DND-41 (cell line): ENCODE data around the gene POLR3A.
"Not testable (repeated sequence)": the region's sequence is repeated elsewhere in the genome, so short reads cannot be mapped to it uniquely, and the experiment has no call there.

ENCODE experiments used
- ATAC-seq: fragments of 200-7000 bp; cut with Tn5 transposase; 3 replicates; pipeline ENCODE4 v1.9.1; 2021; ENCODE audit warnings: low read depth; ENCODE audit not compliant: insufficient read depth
- DNase-seq: peaks from one replicate; pipeline ENCODE4 v3.0.0-alpha.2; 2020
- H2AFZ ChIP-seq: 2 replicates; pipeline ENCODE4 v1.6.0; 2012; ENCODE audit warnings: low read depth, low read length
- H3K27ac ChIP-seq: 2 replicates; pipeline ENCODE4 v1.5.1; 2012; ENCODE audit warnings: low read length, inconsistent platforms
- H3K27me3 ChIP-seq: fragments of 200-600 bp; sonication (generic); 2 replicates; pipeline ENCODE4 v1.6.0; 2012; ENCODE audit warnings: low read length, mild to moderate bottlenecking, inconsistent platforms; ENCODE audit not compliant: insufficient read depth, poor library complexity
- H3K36me3 ChIP-seq: 2 replicates; pipeline ENCODE4 v1.5.1; 2012; ENCODE audit warnings: low read length, inconsistent platforms; ENCODE audit not compliant: insufficient read depth
- H3K4me1 ChIP-seq: 2 replicates; pipeline ENCODE4 v1.5.1; 2012; ENCODE audit warnings: mild to moderate bottlenecking, low read length; ENCODE audit not compliant: insufficient read depth
- H3K4me2 ChIP-seq: 2 replicates; pipeline ENCODE4 v1.6.0; 2012; ENCODE audit warnings: mild to moderate bottlenecking, moderate library complexity, low read length, inconsistent platforms; ENCODE audit not compliant: insufficient read depth
- H3K4me3 ChIP-seq, 2 experiments: fragments of 200-600 bp in 1 of 2; shearing (Covaris generic) in 1 of 2; 2 replicates each; pipeline ENCODE4 v1.5.1; 2012 to 2016; ENCODE audit warnings: inconsistent platforms in 2 of 2, low read length in 2 of 2, mild to moderate bottlenecking in 2 of 2, low read depth in 1 of 2, moderate library complexity in 1 of 2
- H3K79me2 ChIP-seq: 2 replicates; pipeline ENCODE4 v1.6.0; 2012; ENCODE audit warnings: low read length, inconsistent platforms; ENCODE audit not compliant: insufficient read depth
- H3K9ac ChIP-seq: 2 replicates; pipeline ENCODE4 v1.6.0; 2012; ENCODE audit warnings: low read depth, mild to moderate bottlenecking, inconsistent platforms, low read length, moderate library complexity
- H3K9me3 ChIP-seq: 2 replicates; pipeline ENCODE4 v1.5.1; 2012; ENCODE audit warnings: low read length, moderate library complexity, mild to moderate bottlenecking, inconsistent platforms; ENCODE audit not compliant: insufficient read depth, severe bottlenecking
- H4K20me1 ChIP-seq: 2 replicates; pipeline ENCODE4 v1.6.0; 2012; ENCODE audit warnings: low read length; ENCODE audit not compliant: insufficient read depth
- EZH2 ChIP-seq: IDR thresholded peaks from 3 replicates; pipeline ENCODE4 v1.6.1; 2012; ENCODE audit warnings: borderline replicate concordance, low read depth, mild to moderate bottlenecking, moderate library complexity, low read length, inconsistent platforms; ENCODE audit not compliant: severe bottlenecking
- TF ChIP-seq, protein P1 (sequence below): IDR thresholded peaks from 2 replicates; pipeline ENCODE4 v1.5.1; 2012; ENCODE audit warnings: borderline replicate concordance, low read length, moderate library complexity, mild to moderate bottlenecking; ENCODE audit not compliant: poor library complexity, severe bottlenecking; ENCODE audit errors: extremely low read depth

Gene POLR3A

DNA sequence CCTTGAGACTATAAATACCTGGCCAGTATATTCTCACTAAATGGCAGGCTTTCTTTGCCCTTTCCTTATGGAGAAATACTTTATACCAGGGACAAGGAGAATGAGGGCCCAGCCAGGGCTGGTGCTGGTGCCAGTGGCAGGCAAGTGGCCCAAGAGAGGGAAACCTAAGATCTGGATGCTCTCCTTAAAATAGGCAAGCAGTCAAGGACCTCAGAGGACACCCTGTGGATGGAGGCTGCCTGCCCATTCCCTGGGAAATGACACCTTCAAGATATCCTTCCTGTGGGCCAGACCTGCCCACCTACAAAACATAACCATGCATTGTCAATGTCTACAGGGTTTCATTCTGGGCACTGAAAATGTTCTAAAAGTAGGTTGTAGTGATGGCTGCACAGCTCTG, 29.1 kb downstream of the POLR3A start:
- H3K4me1 ChIP-seq = no peaks in the 10 kb centered on the region
- ATAC-seq (no peak), DNase-seq (no peak)
- H3K9ac ChIP-seq = no peak overlapping the region
- H3K27ac ChIP-seq = no peak overlapping the region
- H3K79me2 ChIP-seq = no peaks in the 10 kb centered on the region
- H3K36me3 ChIP-seq = peaks cover 57% of the 10 kb centered on the region
- TF ChIP-seq EZH2 = no peak
- TF ChIP-seq, protein P1, sequence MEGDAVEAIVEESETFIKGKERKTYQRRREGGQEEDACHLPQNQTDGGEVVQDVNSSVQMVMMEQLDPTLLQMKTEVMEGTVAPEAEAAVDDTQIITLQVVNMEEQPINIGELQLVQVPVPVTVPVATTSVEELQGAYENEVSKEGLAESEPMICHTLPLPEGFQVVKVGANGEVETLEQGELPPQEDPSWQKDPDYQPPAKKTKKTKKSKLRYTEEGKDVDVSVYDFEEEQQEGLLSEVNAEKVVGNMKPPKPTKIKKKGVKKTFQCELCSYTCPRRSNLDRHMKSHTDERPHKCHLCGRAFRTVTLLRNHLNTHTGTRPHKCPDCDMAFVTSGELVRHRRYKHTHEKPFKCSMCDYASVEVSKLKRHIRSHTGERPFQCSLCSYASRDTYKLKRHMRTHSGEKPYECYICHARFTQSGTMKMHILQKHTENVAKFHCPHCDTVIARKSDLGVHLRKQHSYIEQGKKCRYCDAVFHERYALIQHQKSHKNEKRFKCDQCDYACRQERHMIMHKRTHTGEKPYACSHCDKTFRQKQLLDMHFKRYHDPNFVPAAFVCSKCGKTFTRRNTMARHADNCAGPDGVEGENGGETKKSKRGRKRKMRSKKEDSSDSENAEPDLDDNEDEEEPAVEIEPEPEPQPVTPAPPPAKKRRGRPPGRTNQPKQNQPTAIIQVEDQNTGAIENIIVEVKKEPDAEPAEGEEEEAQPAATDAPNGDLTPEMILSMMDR = no peak
- H2AFZ ChIP-seq = no peak overlapping the region
- no peaks in the 10 kb centered on the region for H4K20me1 ChIP-seq
- H3K9me3 ChIP-seq = no peaks in the 10 kb centered on the region
- H3K4me3 ChIP-seq = no peak overlapping the region
- no peak overlapping the region for H3K4me2 ChIP-seq
- no peaks in the 10 kb centered on the region for H3K27me3 ChIP-seq

DNA sequence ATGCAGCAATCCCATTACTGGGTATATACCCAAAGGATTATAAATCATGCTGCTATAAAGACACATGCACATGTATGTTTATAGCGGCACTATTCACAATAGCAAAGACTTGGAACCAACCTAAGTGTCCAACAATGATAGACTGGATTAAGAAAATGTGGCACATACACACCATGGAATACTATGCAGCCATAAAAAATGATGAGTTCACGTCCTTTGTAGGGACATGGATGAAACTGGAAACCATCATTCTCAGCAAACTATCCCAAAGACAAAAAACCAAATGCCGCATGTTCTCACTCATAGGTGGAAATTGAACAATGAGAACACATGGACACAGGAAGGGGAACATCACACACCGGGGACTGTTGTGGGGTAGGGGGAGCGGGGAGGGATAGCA, 30.5 kb downstream of the POLR3A start:
- not testable (repeated sequence) for DNase-seq, H3K9ac ChIP-seq, H3K4me2 ChIP-seq, H3K27me3 ChIP-seq, ATAC-seq, H3K27ac ChIP-seq, H3K79me2 ChIP-seq, H3K4me3 ChIP-seq, H4K20me1 ChIP-seq, H3K9me3 ChIP-seq, H2AFZ ChIP-seq, H3K4me1 ChIP-seq
- peaks cover 49% of the 10 kb centered on the region for H3K36me3 ChIP-seq

DNA sequence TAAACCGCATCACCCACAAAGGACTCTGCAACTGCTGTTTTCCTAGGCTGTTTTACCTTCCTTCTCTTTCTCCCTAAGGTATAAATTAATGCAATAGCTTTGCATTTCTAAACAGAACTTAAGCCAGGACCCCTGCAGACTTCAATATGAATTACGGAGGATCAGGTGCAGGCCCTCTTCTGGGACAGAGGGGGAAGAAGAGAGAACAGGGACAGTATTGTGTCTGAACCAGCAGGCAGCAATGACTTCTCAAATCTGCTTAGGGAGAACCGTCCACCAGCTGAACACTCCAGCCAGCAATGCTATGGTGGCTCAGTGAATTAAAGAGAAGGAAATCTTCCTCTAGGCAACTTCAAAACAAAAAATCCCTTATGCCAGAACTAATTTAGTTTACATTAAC, 35.7 kb downstream of the POLR3A start:
- H3K4me2 ChIP-seq = no peak overlapping the region
- H3K4me3 ChIP-seq = no peak overlapping the region
- no peaks in the 10 kb centered on the region for H3K79me2 ChIP-seq
- no peak overlapping the region for H2AFZ ChIP-seq
- DNase-seq = no peak
- no peaks in the 10 kb centered on the region for H3K27me3 ChIP-seq
- no peaks in the 10 kb centered on the region for H4K20me1 ChIP-seq
- ATAC-seq = no peak
- TF ChIP-seq, protein P1 = no peak
- TF ChIP-seq EZH2 = no peak
- peaks cover 54% of the 10 kb centered on the region for H3K36me3 ChIP-seq
- no peaks in the 10 kb centered on the region for H3K4me1 ChIP-seq
- no peak overlapping the region for H3K9ac ChIP-seq
- H3K27ac ChIP-seq = no peak overlapping the region
- no peaks in the 10 kb centered on the region for H3K9me3 ChIP-seq

DNA sequence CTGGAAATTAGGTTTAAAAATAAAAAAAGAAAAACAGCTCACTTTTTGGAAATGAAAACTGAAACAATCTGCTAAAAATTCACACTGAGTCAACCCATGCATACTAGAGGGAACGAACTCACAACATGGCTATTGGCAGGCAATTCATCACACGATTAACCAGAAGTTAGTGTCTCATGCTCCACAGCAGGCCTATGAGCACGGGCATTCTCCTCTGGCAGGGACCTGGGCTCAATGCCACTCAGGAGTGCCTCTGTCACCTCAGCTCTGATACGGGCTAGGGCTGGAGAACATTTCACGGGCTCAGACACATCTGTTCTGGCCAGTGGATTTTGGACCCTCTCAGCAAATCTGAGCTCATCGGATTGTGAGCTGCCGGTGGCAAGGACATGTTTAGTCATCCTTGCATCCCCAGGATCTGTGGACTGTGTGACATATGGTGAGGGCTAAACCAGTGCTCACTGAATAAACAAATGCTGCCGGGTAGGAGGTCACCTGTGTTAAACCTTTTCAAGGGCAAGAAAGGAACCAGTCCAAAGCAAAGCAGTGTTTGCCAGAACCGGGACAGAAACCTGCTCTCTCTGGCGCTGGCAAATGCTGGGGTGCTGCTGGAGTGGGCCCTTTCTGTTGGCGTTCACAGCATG, 40.1 kb downstream of the POLR3A start:
- Histone ChIP-seq H3K4me3 (no peak overlapping the region), H3K27ac (no peak overlapping the region), H4K20me1 (no peaks in the 10 kb centered on the region; the same call in 1 of the 2 replicates), H3K9ac (no peak overlapping the region), H3K79me2 (no peaks in the 10 kb centered on the region), H3K4me1 (no peaks in the 10 kb centered on the region), H3K4me2 (no peak overlapping the region), H3K9me3 (no peaks in the 10 kb centered on the region), H3K36me3 (peaks cover 93% of the 10 kb centered on the region), H2AFZ (no peak overlapping the region), H3K27me3 (no peaks in the 10 kb centered on the region)
- TF ChIP-seq EZH2 = no peak
- TF ChIP-seq, protein P1 = no peak
- DNase-seq (no peak), ATAC-seq (no peak)
